ENCODE measurements around the gene ACTL9. TPM values are rescaled to one million over a fixed set of nuclear protein-coding genes. Genes with fewer than 3 reads are reported as not detected.

Gene ACTL9
- total and polyA plus RNA-seq, 2 experiments from 2014 or later, result not detected

DNA sequence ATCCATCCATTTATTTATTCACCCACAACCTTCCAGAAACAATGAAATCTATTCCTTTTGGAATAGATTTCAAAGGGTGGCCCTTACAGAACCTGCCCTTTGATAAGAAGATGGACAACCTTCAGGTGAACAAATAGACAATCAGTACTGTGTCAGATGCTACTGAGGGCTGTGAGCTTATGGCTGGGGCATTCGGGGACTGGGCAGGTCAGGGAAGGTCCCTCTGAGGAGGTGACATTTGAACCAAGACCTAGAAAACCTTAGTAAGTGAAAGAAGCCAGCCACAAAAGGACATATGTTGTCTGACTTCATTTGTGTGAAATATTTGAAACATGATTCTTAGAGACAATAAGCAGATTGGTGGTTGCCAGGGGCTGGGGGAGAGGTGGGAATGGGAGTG is 15.7 kb downstream of the ACTL9 start:
- DNase-seq (ENCODE audit: low spot score), result no peak
- H3K79me2 ChIP-seq (replicated peaks; ENCODE audit: insufficient read depth), result no peaks in the 10 kb centered on the region
- no peak overlapping the region for H3K4me2 ChIP-seq
- no peak for ATAC-seq
- H2AFZ ChIP-seq, result no peak overlapping the region
- peaks cover 93% of the 10 kb centered on the region for H3K9me3 Mint-ChIP-seq
- H3F3A ChIP-seq (replicated peaks; ENCODE audit: low read depth), result no peaks in the 10 kb centered on the region
- no peaks in the 10 kb centered on the region for H3K36me3 ChIP-seq (ENCODE audit: insufficient read depth)
- no peaks in the 10 kb centered on the region for H3K27me3 ChIP-seq (ENCODE audit: insufficient read depth)
- H3K36me3 Mint-ChIP-seq (ENCODE audit: low read depth), result peaks cover 46% of the 10 kb centered on the region
- no peak overlapping the region for H3K4me3 Mint-ChIP-seq
- TF ChIP-seq NANOG (IDR thresholded peaks at IDR 0.05; ENCODE audit: borderline replicate concordance) (no peak), POLR2AphosphoS5 (IDR thresholded peaks at IDR 0.05; ENCODE audit: low read depth) (no peak), ZNF114 (CRISPR knock-in tag; IDR thresholded peaks at IDR 0.05) (no peak), EZH2phosphoT487 (IDR thresholded peaks at IDR 0.05; ENCODE audit: unreplicated experiment) (no peak), STAT1 (IDR thresholded peaks at IDR 0.05; ENCODE audit: unreplicated experiment) (no peak), CREB1 (CRISPR knock-in tag; IDR thresholded peaks at IDR 0.05; ENCODE audit: low read depth) (no peak)
- TF ChIP-seq, protein P1, sequence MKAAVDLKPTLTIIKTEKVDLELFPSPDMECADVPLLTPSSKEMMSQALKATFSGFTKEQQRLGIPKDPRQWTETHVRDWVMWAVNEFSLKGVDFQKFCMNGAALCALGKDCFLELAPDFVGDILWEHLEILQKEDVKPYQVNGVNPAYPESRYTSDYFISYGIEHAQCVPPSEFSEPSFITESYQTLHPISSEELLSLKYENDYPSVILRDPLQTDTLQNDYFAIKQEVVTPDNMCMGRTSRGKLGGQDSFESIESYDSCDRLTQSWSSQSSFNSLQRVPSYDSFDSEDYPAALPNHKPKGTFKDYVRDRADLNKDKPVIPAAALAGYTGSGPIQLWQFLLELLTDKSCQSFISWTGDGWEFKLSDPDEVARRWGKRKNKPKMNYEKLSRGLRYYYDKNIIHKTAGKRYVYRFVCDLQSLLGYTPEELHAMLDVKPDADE (IDR thresholded peaks at IDR 0.05), result no peak
- H3K27ac Mint-ChIP-seq, result no peak overlapping the region
- H3K4me3 ChIP-seq, result no peak overlapping the region
- H3K4me1 ChIP-seq (ENCODE audit: insufficient read depth), result no peaks in the 10 kb centered on the region
- H3K27me3 Mint-ChIP-seq (ENCODE audit: insufficient read depth, low read depth, poor library complexity), result peaks cover 8% of the 10 kb centered on the region
- no peaks in the 10 kb centered on the region for H3K4me1 Mint-ChIP-seq
- H3K27ac ChIP-seq (ENCODE audit: low read depth), result no peak overlapping the region
- no peaks in the 10 kb centered on the region for H3K9me2 ChIP-seq (ENCODE audit: insufficient read depth)
- no peaks in the 10 kb centered on the region for H4K20me1 ChIP-seq (replicated peaks; ENCODE audit: insufficient read depth)

DNA sequence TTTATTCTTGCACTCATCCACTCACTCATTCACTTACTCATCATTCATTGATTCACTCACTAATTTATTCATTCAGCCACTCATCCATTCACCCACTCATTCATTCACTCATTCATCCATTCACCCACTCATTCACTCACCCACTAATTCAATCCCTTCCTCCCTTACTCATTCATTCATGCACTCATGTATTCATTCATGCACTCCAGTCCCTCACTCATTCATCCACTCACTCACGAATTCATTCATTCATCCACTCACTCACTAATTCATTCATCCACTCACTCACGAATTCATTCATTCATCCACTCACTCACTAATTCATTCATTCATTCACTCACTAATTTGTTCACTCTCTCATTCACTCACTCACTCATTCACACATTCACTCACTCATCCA is 16.1 kb downstream of the ACTL9 start:
- H3K27me3 ChIP-seq (ENCODE audit: insufficient read depth), result no peaks in the 10 kb centered on the region
- H3K36me3 ChIP-seq (ENCODE audit: insufficient read depth), result no peaks in the 10 kb centered on the region
- TF ChIP-seq, protein P2, sequence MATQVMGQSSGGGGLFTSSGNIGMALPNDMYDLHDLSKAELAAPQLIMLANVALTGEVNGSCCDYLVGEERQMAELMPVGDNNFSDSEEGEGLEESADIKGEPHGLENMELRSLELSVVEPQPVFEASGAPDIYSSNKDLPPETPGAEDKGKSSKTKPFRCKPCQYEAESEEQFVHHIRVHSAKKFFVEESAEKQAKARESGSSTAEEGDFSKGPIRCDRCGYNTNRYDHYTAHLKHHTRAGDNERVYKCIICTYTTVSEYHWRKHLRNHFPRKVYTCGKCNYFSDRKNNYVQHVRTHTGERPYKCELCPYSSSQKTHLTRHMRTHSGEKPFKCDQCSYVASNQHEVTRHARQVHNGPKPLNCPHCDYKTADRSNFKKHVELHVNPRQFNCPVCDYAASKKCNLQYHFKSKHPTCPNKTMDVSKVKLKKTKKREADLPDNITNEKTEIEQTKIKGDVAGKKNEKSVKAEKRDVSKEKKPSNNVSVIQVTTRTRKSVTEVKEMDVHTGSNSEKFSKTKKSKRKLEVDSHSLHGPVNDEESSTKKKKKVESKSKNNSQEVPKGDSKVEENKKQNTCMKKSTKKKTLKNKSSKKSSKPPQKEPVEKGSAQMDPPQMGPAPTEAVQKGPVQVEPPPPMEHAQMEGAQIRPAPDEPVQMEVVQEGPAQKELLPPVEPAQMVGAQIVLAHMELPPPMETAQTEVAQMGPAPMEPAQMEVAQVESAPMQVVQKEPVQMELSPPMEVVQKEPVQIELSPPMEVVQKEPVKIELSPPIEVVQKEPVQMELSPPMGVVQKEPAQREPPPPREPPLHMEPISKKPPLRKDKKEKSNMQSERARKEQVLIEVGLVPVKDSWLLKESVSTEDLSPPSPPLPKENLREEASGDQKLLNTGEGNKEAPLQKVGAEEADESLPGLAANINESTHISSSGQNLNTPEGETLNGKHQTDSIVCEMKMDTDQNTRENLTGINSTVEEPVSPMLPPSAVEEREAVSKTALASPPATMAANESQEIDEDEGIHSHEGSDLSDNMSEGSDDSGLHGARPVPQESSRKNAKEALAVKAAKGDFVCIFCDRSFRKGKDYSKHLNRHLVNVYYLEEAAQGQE (IDR thresholded peaks at IDR 0.05; ENCODE audit: unreplicated experiment), result no peak
- TF ChIP-seq, protein P3, sequence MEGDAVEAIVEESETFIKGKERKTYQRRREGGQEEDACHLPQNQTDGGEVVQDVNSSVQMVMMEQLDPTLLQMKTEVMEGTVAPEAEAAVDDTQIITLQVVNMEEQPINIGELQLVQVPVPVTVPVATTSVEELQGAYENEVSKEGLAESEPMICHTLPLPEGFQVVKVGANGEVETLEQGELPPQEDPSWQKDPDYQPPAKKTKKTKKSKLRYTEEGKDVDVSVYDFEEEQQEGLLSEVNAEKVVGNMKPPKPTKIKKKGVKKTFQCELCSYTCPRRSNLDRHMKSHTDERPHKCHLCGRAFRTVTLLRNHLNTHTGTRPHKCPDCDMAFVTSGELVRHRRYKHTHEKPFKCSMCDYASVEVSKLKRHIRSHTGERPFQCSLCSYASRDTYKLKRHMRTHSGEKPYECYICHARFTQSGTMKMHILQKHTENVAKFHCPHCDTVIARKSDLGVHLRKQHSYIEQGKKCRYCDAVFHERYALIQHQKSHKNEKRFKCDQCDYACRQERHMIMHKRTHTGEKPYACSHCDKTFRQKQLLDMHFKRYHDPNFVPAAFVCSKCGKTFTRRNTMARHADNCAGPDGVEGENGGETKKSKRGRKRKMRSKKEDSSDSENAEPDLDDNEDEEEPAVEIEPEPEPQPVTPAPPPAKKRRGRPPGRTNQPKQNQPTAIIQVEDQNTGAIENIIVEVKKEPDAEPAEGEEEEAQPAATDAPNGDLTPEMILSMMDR (conservative IDR thresholded peaks at IDR 0.05; ENCODE audit: low read depth in 2 of 2), result no peak
- TF ChIP-seq EZH2 (IDR thresholded peaks at IDR 0.05; ENCODE audit: low read depth, unreplicated experiment), result no peak
- TF ChIP-seq, protein P4, sequence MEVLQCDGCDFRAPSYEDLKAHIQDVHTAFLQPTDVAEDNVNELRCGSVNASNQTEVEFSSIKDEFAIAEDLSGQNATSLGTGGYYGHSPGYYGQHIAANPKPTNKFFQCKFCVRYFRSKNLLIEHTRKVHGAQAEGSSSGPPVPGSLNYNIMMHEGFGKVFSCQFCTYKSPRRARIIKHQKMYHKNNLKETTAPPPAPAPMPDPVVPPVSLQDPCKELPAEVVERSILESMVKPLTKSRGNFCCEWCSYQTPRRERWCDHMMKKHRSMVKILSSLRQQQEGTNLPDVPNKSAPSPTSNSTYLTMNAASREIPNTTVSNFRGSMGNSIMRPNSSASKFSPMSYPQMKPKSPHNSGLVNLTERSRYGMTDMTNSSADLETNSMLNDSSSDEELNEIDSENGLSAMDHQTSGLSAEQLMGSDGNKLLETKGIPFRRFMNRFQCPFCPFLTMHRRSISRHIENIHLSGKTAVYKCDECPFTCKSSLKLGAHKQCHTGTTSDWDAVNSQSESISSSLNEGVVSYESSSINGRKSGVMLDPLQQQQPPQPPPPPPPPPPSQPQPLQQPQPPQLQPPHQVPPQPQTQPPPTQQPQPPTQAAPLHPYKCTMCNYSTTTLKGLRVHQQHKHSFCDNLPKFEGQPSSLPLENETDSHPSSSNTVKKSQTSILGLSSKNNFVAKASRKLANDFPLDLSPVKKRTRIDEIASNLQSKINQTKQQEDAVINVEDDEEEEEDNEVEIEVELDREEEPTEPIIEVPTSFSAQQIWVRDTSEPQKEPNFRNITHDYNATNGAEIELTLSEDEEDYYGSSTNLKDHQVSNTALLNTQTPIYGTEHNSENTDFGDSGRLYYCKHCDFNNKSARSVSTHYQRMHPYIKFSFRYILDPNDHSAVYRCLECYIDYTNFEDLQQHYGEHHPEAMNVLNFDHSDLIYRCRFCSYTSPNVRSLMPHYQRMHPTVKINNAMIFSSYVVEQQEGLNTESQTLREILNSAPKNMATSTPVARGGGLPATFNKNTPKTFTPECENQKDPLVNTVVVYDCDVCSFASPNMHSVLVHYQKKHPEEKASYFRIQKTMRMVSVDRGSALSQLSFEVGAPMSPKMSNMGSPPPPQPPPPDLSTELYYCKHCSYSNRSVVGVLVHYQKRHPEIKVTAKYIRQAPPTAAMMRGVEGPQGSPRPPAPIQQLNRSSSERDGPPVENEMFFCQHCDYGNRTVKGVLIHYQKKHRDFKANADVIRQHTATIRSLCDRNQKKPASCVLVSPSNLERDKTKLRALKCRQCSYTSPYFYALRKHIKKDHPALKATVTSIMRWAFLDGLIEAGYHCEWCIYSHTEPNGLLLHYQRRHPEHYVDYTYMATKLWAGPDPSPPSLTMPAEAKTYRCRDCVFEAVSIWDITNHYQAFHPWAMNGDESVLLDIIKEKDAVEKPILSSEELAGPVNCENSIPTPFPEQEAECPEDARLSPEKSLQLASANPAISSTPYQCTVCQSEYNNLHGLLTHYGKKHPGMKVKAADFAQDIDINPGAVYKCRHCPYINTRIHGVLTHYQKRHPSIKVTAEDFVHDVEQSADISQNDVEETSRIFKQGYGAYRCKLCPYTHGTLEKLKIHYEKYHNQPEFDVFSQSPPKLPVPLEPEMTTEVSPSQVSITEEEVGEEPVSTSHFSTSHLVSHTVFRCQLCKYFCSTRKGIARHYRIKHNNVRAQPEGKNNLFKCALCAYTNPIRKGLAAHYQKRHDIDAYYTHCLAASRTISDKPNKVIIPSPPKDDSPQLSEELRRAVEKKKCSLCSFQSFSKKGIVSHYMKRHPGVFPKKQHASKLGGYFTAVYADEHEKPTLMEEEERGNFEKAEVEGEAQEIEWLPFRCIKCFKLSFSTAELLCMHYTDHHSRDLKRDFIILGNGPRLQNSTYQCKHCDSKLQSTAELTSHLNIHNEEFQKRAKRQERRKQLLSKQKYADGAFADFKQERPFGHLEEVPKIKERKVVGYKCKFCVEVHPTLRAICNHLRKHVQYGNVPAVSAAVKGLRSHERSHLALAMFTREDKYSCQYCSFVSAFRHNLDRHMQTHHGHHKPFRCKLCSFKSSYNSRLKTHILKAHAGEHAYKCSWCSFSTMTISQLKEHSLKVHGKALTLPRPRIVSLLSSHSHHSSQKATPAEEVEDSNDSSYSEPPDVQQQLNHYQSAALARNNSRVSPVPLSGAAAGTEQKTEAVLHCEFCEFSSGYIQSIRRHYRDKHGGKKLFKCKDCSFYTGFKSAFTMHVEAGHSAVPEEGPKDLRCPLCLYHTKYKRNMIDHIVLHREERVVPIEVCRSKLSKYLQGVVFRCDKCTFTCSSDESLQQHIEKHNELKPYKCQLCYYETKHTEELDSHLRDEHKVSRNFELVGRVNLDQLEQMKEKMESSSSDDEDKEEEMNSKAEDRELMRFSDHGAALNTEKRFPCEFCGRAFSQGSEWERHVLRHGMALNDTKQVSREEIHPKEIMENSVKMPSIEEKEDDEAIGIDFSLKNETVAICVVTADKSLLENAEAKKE (CRISPR knock-in tag; IDR thresholded peaks at IDR 0.05), result no peak

More for the DNA sequence above, 16.1 kb downstream of the ACTL9 start:
- ATAC-seq (no peak), DNase-seq (ENCODE audit: low spot score) (no peak)
- no peaks in the 10 kb centered on the region for H3K79me2 ChIP-seq (replicated peaks; ENCODE audit: insufficient read depth)
- H3K4me1 ChIP-seq (ENCODE audit: insufficient read depth), result no peaks in the 10 kb centered on the region
- Mint-ChIP-seq H3K27ac (no peak overlapping the region), H3K27me3 (ENCODE audit: insufficient read depth, low read depth, poor library complexity) (peaks cover 8% of the 10 kb centered on the region), H3K9me3 (peaks cover 95% of the 10 kb centered on the region), H3K4me3 (no peak overlapping the region), H3K36me3 (ENCODE audit: low read depth) (peaks cover 50% of the 10 kb centered on the region), H3K4me1 (no peaks in the 10 kb centered on the region)
- no peaks in the 10 kb centered on the region for H4K20me1 ChIP-seq (replicated peaks; ENCODE audit: insufficient read depth)
- no peaks in the 10 kb centered on the region for H3F3A ChIP-seq (replicated peaks; ENCODE audit: low read depth)
- no peaks in the 10 kb centered on the region for H3K9me2 ChIP-seq (ENCODE audit: insufficient read depth)
- H3K27ac ChIP-seq (ENCODE audit: low read depth), result no peak overlapping the region
- no peak overlapping the region for H2AFZ ChIP-seq
- H3K4me3 ChIP-seq, result no peak overlapping the region
- no peak overlapping the region for H3K4me2 ChIP-seq
